Measurements from ENCODE around the gene BAIAP2L2. TPM values are rescaled to one million over a fixed set of nuclear protein-coding genes. Genes with fewer than 3 reads are reported as not detected.
"Not testable (repeated sequence)": the region's sequence is repeated elsewhere in the genome, so short reads cannot be mapped to it uniquely, and the experiment has no call there.

Gene BAIAP2L2
- total RNA-seq, 1 donor from 2014 or later, result 4.5 TPM

DNA sequence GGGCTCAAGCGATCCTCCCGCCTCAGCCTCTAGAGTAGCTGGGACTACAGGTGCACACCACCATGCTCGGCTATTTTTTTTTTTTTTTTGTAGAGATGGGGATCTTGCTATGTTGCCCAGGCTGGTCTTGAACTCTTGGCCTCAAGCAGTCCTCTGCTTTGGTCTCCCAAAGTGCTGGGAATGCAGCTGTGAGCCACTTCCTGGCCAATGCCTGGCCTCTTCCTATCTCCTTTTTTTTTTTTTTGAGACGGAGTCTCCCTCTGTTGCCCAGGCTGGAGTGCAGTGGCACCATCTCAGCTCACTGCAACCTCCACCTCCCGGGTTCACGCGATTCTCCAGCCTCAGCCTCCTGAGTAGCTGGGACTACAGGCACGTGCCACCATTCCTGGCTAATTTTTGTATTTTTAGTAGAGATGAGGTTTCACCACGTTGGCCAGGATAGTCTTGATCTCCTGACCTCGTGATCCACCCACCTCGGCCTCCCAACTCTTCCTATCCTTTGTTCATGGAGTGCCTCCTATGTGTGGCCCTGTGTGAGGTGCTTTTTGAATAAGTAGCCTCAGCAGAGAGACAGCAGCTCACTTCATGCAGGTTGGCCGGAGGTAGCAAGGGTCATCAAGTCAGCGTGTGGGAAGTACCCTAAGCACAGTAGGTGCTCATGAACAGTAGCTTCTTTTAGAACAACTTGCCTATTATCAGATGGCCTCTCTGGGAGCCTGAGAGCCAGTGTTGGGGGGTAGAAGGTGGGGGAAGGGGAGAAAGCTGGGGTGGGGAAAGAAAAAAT lies 72.9 kb downstream of the BAIAP2L2 start:
- ATAC-seq, result not testable (repeated sequence)

DNA sequence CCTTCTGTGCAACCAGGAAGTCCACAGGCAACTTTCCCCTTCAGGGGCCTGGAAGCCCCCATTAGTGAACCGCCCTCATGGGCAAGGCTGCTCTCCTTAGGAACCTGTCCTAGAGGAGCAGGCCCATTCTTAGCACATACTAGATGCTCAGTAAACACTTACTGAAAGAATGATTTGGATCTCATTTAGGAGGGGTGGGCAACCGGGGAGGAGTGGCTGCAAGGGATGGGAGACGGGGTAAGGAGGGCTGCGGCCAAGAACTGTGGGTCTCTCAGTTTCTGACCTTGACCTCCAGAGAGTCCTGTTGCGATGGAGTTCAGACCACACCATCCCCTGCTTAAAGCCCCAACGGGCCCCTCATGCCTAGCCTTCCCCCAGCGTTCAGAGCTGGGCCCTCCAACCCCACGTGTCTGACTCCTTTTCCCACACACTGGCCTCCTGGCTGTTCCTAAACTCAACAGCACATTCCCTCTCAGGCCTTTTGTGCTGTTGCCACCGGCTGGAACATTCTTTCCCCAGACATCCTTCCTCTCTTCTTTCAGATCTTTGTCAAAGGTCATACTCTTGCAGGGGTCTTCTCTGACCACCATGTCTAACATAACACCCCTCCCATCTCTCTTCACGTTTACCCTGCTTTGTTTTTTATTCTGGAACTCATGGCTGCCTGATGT lies 74.0 kb downstream of the BAIAP2L2 start:
- no peak for ATAC-seq

DNA sequence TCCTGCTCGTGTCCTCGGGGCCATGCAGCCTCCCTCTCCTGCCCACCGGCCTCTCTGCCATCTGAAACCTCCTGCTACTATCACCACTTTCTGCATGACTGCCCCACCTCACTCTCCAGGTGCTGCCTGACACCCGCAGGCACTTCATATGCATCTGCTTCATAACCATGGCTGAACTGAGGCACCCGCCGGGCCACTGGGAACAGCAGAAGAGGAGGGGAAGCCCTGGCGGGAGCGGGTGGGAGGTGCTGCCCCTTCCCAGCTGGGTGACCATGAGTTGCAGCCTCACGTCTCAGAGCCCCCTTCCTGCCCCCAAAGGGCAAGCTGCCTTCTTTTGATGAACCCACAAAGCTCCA lies 75.0 kb downstream of the BAIAP2L2 start:
- ATAC-seq, result no peak

Other genes with a start within 250 kb of the BAIAP2L2 start
- 105 TPM for gene MICALL1, start 204.4 kb downstream of the BAIAP2L2 start, total RNA-seq
- gene C22orf23, start 157.1 kb downstream of the BAIAP2L2 start, total RNA-seq, result not detected
- gene POLR2F, start 157.0 kb downstream of the BAIAP2L2 start, total RNA-seq, result 67.8 TPM
- gene SOX10, start 126.1 kb downstream of the BAIAP2L2 start, total RNA-seq, result 0.44 TPM
- gene PICK1, start 53.3 kb downstream of the BAIAP2L2 start, total RNA-seq, result 22.6 TPM
- gene SLC16A8, start 26.5 kb downstream of the BAIAP2L2 start, total RNA-seq, result 0.24 TPM
- 12.8 TPM for gene PLA2G6, start 71.1 kb upstream of the BAIAP2L2 start, total RNA-seq
- 35.6 TPM for gene MAFF, start 91.3 kb upstream of the BAIAP2L2 start, total RNA-seq
- gene TMEM184B, start 162.3 kb upstream of the BAIAP2L2 start, total RNA-seq, result 22.6 TPM
- 71.0 TPM for gene CSNK1E, start 206.7 kb upstream of the BAIAP2L2 start, total RNA-seq